Keratinocyte (primary cell): ENCODE results near the gene PHF2. TPM values are rescaled to one million over a fixed set of nuclear protein-coding genes. Genes with fewer than 3 reads are reported as not detected.

Experiments
- DNase-seq: peaks from one replicate; pipeline ENCODE4 v3.0.0-alpha.2; 2011; ENCODE audit warnings: low read depth, missing footprints, low spot score
- FAIRE-seq: peaks from 2 replicates; lab custom pipeline; 2011; peaks lifted over from hg19 to GRCh38; lab: Jason Lieb, UNC
- H2AFZ ChIP-seq: 2 replicates; pipeline ENCODE4 v1.6.0; 2012; ENCODE audit warnings: low read length, control low read depth, inconsistent platforms; ENCODE audit not compliant: control insufficient read depth
- H3K27ac ChIP-seq: 2 replicates; pipeline ENCODE4 v1.5.1; 2011; ENCODE audit warnings: low read length; ENCODE audit not compliant: control insufficient read depth, insufficient read depth
- H3K27me3 ChIP-seq: 3 replicates; pipeline ENCODE4 v1.6.0; 2011; ENCODE audit warnings: low read length; ENCODE audit not compliant: control insufficient read depth, insufficient read depth; ENCODE audit errors: extremely low read depth
- H3K36me3 ChIP-seq, 2 experiments: 2 replicates in 1 of 2; 3 replicates in 1 of 2; pipeline ENCODE4 v1.5.1; 2011; ENCODE audit warnings: low read length in 2 of 2, mild to moderate bottlenecking in 1 of 2; ENCODE audit not compliant: control insufficient read depth in 2 of 2, insufficient read depth in 2 of 2; ENCODE audit errors: extremely low read depth in 1 of 2
- H3K4me1 ChIP-seq: 3 replicates; pipeline ENCODE4 v1.5.1; 2011; ENCODE audit warnings: low read length; ENCODE audit not compliant: control insufficient read depth, insufficient read depth; ENCODE audit errors: extremely low read depth
- H3K4me2 ChIP-seq: 3 replicates; pipeline ENCODE4 v1.6.0; 2011; ENCODE audit warnings: low read depth, low read length; ENCODE audit not compliant: control insufficient read depth, insufficient read depth; ENCODE audit errors: extremely low read depth
- H3K4me3 ChIP-seq, 3 experiments: fragments of 200-600 bp in 1 of 3; sonication (generic) in 1 of 3; 2 replicates in 2 of 3; 3 replicates in 1 of 3; pipeline ENCODE4 v1.5.1; 2011 to 2016; ENCODE audit warnings: low read length in 3 of 3, mild to moderate bottlenecking in 3 of 3, control low read depth in 2 of 3, inconsistent platforms in 1 of 3, low read depth in 1 of 3, mixed read lengths in 1 of 3, mixed run types in 1 of 3, moderate library complexity in 1 of 3; ENCODE audit not compliant: control insufficient read depth in 2 of 3, insufficient read depth in 2 of 3; ENCODE audit errors: extremely low read depth in 1 of 3
- H3K79me2 ChIP-seq: 2 replicates; pipeline ENCODE4 v1.6.0; 2012; ENCODE audit warnings: low read length; ENCODE audit not compliant: control insufficient read depth, insufficient read depth
- H3K9ac ChIP-seq: 3 replicates; pipeline ENCODE4 v1.6.0; 2011; ENCODE audit warnings: low read length; ENCODE audit not compliant: control insufficient read depth, insufficient read depth; ENCODE audit errors: extremely low read depth
- H3K9me1 ChIP-seq: 3 replicates; pipeline ENCODE4 v1.6.0; 2011; ENCODE audit warnings: low read length; ENCODE audit not compliant: control insufficient read depth, insufficient read depth; ENCODE audit errors: extremely low read depth
- H3K9me3 ChIP-seq: 2 replicates; pipeline ENCODE4 v1.5.1; 2012; ENCODE audit warnings: low read depth, low read length; ENCODE audit not compliant: control insufficient read depth
- H4K20me1 ChIP-seq: 3 replicates; pipeline ENCODE4 v1.6.0; 2011; ENCODE audit warnings: low read length; ENCODE audit not compliant: control insufficient read depth, insufficient read depth; ENCODE audit errors: extremely low read depth
- CTCF ChIP-seq, 3 experiments: IDR thresholded peaks in 1 of 3; conservative IDR thresholded peaks in 1 of 3; optimal IDR thresholded peaks in 1 of 3; 2 replicates in 2 of 3; 3 replicates in 1 of 3; pipeline versions ENCODE3 to v1.5.1; 2011; ENCODE audit warnings: low read length in 3 of 3, mild to moderate bottlenecking in 3 of 3, moderate library complexity in 2 of 3, control low read depth in 1 of 3, inconsistent platforms in 1 of 3; ENCODE audit not compliant: insufficient read depth in 2 of 3; ENCODE audit errors: extremely low read depth in 1 of 3
- EZH2 ChIP-seq: IDR thresholded peaks from one replicate; pipeline ENCODE4 v1.6.1; 2012; ENCODE audit warnings: inconsistent platforms, mild to moderate bottlenecking, low read length, moderate library complexity
- dilution Hi-C: fragments of 300-500 bp; cut with MboI; formaldehyde crosslinking; loops from one replicate; pipeline ENCODE4 v1.7.0; 2020; ENCODE audit warnings: low sequenced_read_pairs; ENCODE audit not compliant: extremely low pct_ligation_motif_present
- polyA plus RNA-seq, 5 experiments: library from polyadenylated mRNA; depleted of rRNA in 3 of 5; stranded (reverse) in 3 of 5; stranded (forward) in 1 of 5; unstranded in 1 of 5; fragments of >200 nt; gene quantifications; 1 replicate in 1 of 5; 2 replicates in 3 of 5; 3 replicates in 1 of 5; pipeline versions ENCODE4 v1.2.1 to v1.2.3, GENCODE V29; 2011 to 2012; ENCODE audit warnings: missing spikeins in 2 of 5, low read depth in 1 of 5, low replicate concordance in 1 of 5

Gene PHF2
- polyA plus RNA-seq, 1 donor (not counting 4 experiments of a cell fraction or from before 2014, with no cell fraction given): 5.1 TPM

- Histone ChIP-seq H4K20me1 (no peaks in the 10 kb centered on the region), H3K4me1 (no peaks in the 10 kb centered on the region), H3K36me3 (peaks cover 3 to 8% of the 10 kb centered on the region in 2 experiments), H3K79me2 (no peaks in the 10 kb centered on the region), H3K9ac (no peak overlapping the region), H3K27me3 (no peaks in the 10 kb centered on the region), H3K27ac (no peak overlapping the region), H3K9me1 (no peaks in the 10 kb centered on the region), H2AFZ (no peak overlapping the region), H3K9me3 (no peaks in the 10 kb centered on the region), H3K4me3 (no peak overlapping the region), H3K4me2 (no peak overlapping the region)
- TF ChIP-seq CTCF (optimal IDR thresholded peaks at IDR 0.05 in 1 of 3, IDR thresholded peaks at IDR 0.05 in 1 of 3, conservative IDR thresholded peaks at IDR 0.05 in 1 of 3; ENCODE audit: extremely low read depth in 1 of 3, insufficient read depth in 2 of 3, low read length in 3 of 3) (no peak), EZH2 (no peak)
- dilution Hi-C loops: no loop called here
- no peak for DNase-seq
- no peak for FAIRE-seq
These were observed 88.3 kb downstream of the PHF2 start for GRCh38 chr9:93664549-93665120.

- H3K4me2 ChIP-seq: no peak overlapping the region
- dilution Hi-C loops: no loop called here
- H3K4me3 ChIP-seq: no peak overlapping the region
- H3K27me3 ChIP-seq: no peaks in the 10 kb centered on the region
- no peak overlapping the region for H3K27ac ChIP-seq
- no peaks in the 10 kb centered on the region for H3K9me3 ChIP-seq
- FAIRE-seq: no peak
- no peaks in the 10 kb centered on the region for H4K20me1 ChIP-seq
- H2AFZ ChIP-seq: no peak overlapping the region
- no peak overlapping the region for H3K9ac ChIP-seq
- no peak for DNase-seq
- H3K79me2 ChIP-seq: no peaks in the 10 kb centered on the region
- H3K9me1 ChIP-seq: no peaks in the 10 kb centered on the region
- no peaks in the 10 kb centered on the region for H3K4me1 ChIP-seq
- TF ChIP-seq EZH2 (no peak), CTCF (optimal IDR thresholded peaks at IDR 0.05 in 1 of 3, IDR thresholded peaks at IDR 0.05 in 1 of 3, conservative IDR thresholded peaks at IDR 0.05 in 1 of 3; ENCODE audit: extremely low read depth in 1 of 3, insufficient read depth in 2 of 3, low read length in 3 of 3) (no peak)
- H3K36me3 ChIP-seq: peaks cover 3 to 4% of the 10 kb centered on the region in 2 experiments
These were observed 88.8 kb downstream of the PHF2 start for GRCh38 chr9:93665128-93665636.
